Activated CD4-positive, CD25-positive, alpha-beta regulatory T cell treated with anti-CD3 and anti-CD28 coated beads, Interleukin-2, amount 50 U/mL, for 24 hours (primary cell): ENCODE results near the gene PLD4.
"Not testable (repeated sequence)": the region's sequence is repeated elsewhere in the genome, so short reads cannot be mapped to it uniquely, and the experiment has no call there.

Experiments used
- ATAC-seq, 2 donors: fragments of 150-1000 bp; cut with Tn5 transposase; one replicate each; pipeline ENCODE4 v1.10.0; 2021; ENCODE audit warnings: mild to moderate bottlenecking in 1 of 2, moderate library complexity in 1 of 2

PLD4 gene

GRCh38 chr14:104900639-104901512 is 23.8 kb upstream of the PLD4 start:
- ATAC-seq: no peak

GRCh38 chr14:104903990-104904389 is 20.7 kb upstream of the PLD4 start:
- no peak for ATAC-seq

DNA sequence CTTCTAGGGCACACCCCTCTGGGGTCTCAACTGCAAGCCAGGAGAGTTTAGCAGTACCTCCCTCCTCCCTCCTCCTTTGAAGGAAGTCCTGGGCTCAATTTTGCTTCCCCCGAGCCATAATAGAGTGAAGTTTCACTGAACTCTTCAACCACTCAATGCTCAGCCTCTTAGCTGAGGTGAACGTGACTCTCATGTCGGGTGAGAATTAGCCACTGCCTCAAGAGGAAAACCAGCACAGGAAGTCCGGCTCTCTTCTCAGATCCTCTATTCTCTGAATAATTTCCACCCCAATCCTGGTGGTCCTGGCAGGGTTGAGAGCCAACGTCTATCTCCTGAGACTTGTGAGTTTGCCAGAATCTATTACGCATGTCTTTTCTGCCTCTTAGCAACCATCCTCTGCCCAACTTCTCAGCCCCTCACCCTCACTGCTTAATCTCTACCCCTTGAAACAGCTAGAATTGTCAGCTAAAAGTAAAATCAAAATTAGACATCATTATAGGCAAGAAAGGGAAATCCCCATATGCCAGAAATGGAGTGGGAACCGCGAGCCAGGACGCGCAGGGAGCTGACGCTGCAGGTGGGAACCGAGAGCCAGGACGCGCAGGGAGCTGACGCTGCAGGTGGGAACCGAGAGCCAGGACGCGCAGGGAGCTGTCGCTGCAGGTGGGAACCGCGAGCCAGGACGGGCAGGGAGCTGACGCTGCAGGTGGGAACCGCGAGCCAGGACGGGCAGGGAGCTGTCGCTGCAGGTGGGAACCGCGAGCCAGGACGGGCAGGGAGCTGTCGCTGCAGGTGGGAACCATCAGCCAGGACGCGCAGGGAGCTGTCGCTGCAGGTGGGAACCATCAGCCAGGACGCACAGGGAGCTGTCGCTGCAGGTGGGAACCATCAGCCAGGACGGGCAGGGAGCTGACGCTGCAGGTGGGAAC is 19.8 kb upstream of the PLD4 start:
- not testable (repeated sequence) for ATAC-seq

DNA sequence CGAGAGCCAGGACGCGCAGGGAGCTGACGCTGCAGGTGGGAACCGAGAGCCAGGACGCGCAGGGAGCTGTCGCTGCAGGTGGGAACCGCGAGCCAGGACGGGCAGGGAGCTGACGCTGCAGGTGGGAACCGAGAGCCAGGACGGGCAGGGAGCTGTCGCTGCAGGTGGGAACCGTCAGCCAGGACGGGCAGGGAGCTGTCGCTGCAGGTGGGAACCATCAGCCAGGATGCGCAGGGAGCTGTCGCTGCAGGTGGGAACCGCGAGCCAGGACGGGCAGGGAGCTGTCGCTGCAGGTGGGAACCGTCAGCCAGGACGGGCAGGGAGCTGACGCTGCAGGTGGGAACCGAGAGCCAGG is 19.1 kb upstream of the PLD4 start:
- ATAC-seq: not testable (repeated sequence)

DNA sequence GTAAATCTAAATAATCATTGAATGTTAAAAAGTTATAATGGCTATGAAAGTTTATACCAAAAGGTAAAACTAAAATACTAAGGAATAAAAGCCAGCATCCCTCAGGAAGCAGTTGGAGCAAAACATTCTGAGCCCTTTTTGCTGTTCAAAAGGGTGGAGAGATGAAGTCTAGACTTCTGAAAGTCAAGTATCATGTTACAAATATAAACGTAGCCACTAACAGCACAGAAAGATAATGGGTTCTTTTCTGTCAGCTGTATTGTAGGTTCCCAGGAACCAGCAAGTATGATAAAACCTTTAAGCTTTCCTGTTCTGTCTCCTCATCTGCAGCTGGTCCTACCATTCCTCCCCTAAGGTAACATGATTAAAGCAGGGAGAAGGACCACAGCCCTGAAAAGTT is 16.4 kb upstream of the PLD4 start:
- no peak for ATAC-seq

- ATAC-seq: no peak
Measured at GRCh38 chr14:104912053-104912452, 12.6 kb upstream of the PLD4 start.

- ATAC-seq: no peak
Measured at GRCh38 chr14:104913435-104913834, 11.2 kb upstream of the PLD4 start.

DNA sequence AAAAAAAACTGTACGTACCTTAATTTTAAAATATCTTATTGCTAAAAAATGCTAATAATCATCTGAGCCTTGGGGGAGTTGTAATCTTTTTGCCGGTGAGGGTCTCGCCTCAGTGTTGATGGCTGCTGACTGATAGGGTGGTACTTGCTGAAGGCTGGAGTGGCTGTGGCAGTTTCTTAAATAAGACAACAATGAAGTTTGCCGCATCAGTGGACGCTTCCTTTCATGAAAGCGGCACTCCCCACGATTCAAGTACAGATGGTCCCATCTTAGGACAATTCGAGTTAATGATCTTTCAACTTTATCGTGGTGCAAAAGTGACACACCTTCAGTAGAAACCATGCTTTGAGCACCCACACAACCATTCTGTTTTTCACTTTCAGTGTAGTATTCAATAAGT is 7.6 kb upstream of the PLD4 start:
- ATAC-seq: no peak

GRCh38 chr14:104917993-104918392 is 6.7 kb upstream of the PLD4 start:
- no peak for ATAC-seq

DNA sequence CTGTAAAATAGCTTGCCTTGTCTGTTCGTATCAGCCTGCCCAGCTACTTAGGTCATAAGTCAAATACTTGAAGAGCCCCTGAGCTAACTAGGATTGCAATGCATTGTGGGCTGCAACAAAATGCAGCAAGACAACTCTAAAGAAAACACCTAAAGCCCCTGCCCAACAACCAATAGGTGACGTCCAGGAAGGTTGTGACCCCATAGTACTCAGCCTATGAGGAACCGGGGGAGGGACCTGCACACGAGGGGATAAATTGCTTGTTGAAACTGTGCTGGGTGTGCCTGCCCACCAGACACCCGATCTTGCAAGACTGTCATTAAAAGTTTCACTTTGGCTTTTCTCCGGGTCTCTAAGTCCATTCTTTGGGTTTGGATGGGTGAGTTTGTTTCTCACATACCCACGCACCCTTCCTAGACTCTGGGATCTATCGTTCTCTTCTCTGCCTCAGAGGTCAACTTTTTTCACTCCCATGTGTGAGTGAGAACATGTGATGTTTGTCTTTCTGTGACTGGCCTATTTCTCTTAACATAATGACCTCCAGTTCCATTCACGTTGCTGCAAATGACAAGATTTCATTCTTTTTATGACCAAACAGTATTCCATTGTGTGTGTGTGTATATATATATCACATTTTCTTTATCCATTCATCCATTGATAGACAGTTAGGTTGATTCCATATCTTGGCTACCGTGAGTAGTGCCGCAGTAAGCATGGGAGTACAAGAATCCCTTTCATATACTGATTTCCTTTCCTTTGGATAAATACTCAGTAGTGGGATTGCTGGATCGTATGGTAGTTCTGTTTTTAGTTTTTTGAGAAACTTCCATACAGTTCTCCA is 5.3 kb upstream of the PLD4 start:
- not testable (repeated sequence) for ATAC-seq

GRCh38 chr14:104919993-104920315 is 4.7 kb upstream of the PLD4 start:
- no peak for ATAC-seq

- ATAC-seq: no peak
Measured at GRCh38 chr14:104923640-104924420, 849 bp upstream of the PLD4 start.

GRCh38 chr14:104925214-104925854 is 655 bp downstream of the PLD4 start:
- ATAC-seq: no peak

- ATAC-seq: no peak
Measured at GRCh38 chr14:104925855-104926609, 1.4 kb downstream of the PLD4 start.

- ATAC-seq: peak in 1 of 2 donors; percentile 41
Measured at GRCh38 chr14:104926619-104927431, 2.1 kb downstream of the PLD4 start.

GRCh38 chr14:104927432-104927816 is 2.7 kb downstream of the PLD4 start:
- no peak for ATAC-seq

- ATAC-seq: no peak
Measured at GRCh38 chr14:104927901-104928300, 3.2 kb downstream of the PLD4 start.

DNA sequence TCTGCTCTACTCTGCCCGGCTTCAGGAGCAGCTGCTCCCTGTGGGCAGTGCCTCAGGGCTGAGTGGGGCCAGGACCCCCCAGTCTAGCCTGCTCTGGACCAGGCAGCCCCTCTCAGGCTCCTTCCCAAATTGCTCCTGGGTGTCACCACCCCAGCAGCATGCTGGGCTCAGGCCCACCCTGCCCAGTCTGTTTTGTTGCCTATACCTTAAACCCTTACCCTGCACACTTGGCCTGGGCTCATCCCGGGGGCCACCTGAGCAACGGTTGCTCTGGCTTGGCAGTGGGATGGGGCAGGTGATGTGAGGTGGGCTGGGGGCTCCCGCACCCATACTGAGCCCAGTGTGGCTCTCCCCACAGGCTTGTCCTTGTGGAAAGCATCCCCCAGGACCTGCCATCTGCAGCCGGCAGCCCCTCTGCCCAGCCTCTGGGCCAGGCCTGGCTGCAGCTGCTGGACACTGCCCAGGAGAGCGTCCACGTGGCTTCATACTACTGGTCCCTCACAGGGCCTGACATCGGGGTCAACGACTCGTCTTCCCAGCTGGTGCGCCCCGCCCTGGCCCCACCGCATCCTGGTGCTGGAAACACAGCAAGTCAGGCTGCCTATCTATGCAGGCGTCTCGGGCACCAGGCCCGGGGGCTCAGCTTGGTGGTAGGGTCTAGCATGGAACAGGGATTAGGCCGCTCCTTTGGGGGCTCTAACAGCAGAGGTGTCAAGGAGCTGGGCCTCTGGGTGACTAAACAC is 3.9 kb downstream of the PLD4 start:
- no peak for ATAC-seq
